ENCODE results near the gene PAQR8.
"Not testable (repeated sequence)": the region's sequence is repeated elsewhere in the genome, so short reads cannot be mapped to it uniquely, and the experiment has no call there.

GRCh38 chr6:52388119-52388518 lies 26.2 kb downstream of the PAQR8 start:
- TF ChIP-seq CTCF (conservative IDR thresholded peaks at IDR 0.05 in 1 of 2, IDR thresholded peaks at IDR 0.05 in 1 of 2; ENCODE audit: extremely low read depth in 1 of 2, insufficient read depth in 1 of 2, low read depth in 1 of 2, low read length in 2 of 2); EZH2 (IDR thresholded peaks at IDR 0.05; ENCODE audit: borderline replicate concordance, low read length): not testable (repeated sequence)
